Activated CD4-positive, alpha-beta T cell treated with anti-CD3 and anti-CD28 coated beads for 36 hours (primary cell): ENCODE data around the gene RBPJL. TPM values are rescaled to one million over a fixed set of nuclear protein-coding genes. Genes with fewer than 3 reads are reported as not detected.

Experiments
- ATAC-seq: fragments of 200-7000 bp; cut with Tn5 transposase; one replicate; pipeline ENCODE4 v1.10.0; 2021; ENCODE audit warnings: mild to moderate bottlenecking, moderate library complexity
- CTCF ChIA-PET: fragments of 350-600 bp; sonication (Branson Sonifier 250); formaldehyde crosslinking; loops from one replicate; lab custom pipeline; 2021; ENCODE audit warnings: antibody characterized with exemption; lab: Charles Lee
- POLR2A ChIA-PET: fragments of 350-600 bp; sonication (Branson Sonifier 250); formaldehyde crosslinking; loops from one replicate; lab custom pipeline; 2021; ENCODE audit warnings: antibody characterized with exemption, inconsistent platforms; lab: Charles Lee
- DNase-seq: peaks from one replicate; pipeline ENCODE4 v3.0.0-alpha.2; 2020
- H3K27ac Mint-ChIP-seq: one replicate; pipeline ENCODE4 v1.8.0; 2021; ENCODE audit warnings: mixed read lengths
- H3K27me3 Mint-ChIP-seq: one replicate; pipeline ENCODE4 v1.8.0; 2021; ENCODE audit warnings: mixed read lengths
- H3K36me3 Mint-ChIP-seq: one replicate; pipeline ENCODE4 v1.8.0; 2021; ENCODE audit warnings: low read depth, mixed read lengths
- H3K4me1 Mint-ChIP-seq: one replicate; pipeline ENCODE4 v1.8.0; 2021; ENCODE audit warnings: mixed read lengths
- H3K4me3 Mint-ChIP-seq: one replicate; pipeline ENCODE4 v1.8.0; 2021; ENCODE audit warnings: mild to moderate bottlenecking, moderate library complexity, mixed read lengths
- H3K9me3 Mint-ChIP-seq: one replicate; pipeline ENCODE4 v1.8.0; 2021; ENCODE audit warnings: low read depth, mixed read lengths
- intact Hi-C, 2 experiments: fragments of 100-400 bp; cut with DNase I in 1 of 2; cut with micrococcal nuclease in 1 of 2; formaldehyde crosslinking; loops; one replicate each; pipeline versions ENCODE4 v1.14.2 to v1.15.1; 2022 to 2024; cut with DNase I, micrococcal nuclease
- total RNA-seq, 2 experiments: library from RNA; stranded (reverse); gene quantifications; one replicate each; pipeline ENCODE4 v1.2.3, GENCODE V29; 2021

The RBPJL gene
- total RNA-seq, 2 experiments from 2014 or later = not detected

GRCh38 chr20:45279992-45280391 is 26.6 kb upstream of the RBPJL start:
- POLR2A ChIA-PET = no interaction called here
- no peak for ATAC-seq
- Mint-ChIP-seq H3K27me3 (peaks cover 34% of the 10 kb centered on the region), H3K36me3 (no peaks in the 10 kb centered on the region), H3K27ac (no peak overlapping the region), H3K4me3 (no peak overlapping the region), H3K9me3 (no peaks in the 10 kb centered on the region), H3K4me1 (no peaks in the 10 kb centered on the region)
- CTCF ChIA-PET = interaction anchor here (1.0 to 2.0 kb wide), 4 partner anchors 10 to 40 kb away, joined by 3 to 9 read pairs (median 6); no protein-coding TSS in a partner anchor
- DNase-seq = no peak
- intact Hi-C loops = no loop called here

GRCh38 chr20:45282700-45283550 is 23.7 kb upstream of the RBPJL start:
- Mint-ChIP-seq H3K9me3 (no peaks in the 10 kb centered on the region), H3K4me3 (no peak overlapping the region), H3K27me3 (peaks cover 25% of the 10 kb centered on the region), H3K36me3 (no peaks in the 10 kb centered on the region), H3K27ac (no peak overlapping the region), H3K4me1 (no peaks in the 10 kb centered on the region)
- ChIA-PET POLR2A (interaction anchor here (0.6 kb wide), 1 partner anchor 117 kb away, joined by 6 read pairs; no protein-coding TSS in a partner anchor), CTCF (interaction anchor here (0.7 to 1.9 kb wide), 2 partner anchors 11 to 188 kb away, joined by 3 to 4 read pairs; no protein-coding TSS in a partner anchor)
- DNase-seq = no peak
- intact Hi-C loops = no loop called here
- ATAC-seq = no peak

- Mint-ChIP-seq H3K27me3 (peaks cover 25% of the 10 kb centered on the region), H3K9me3 (no peaks in the 10 kb centered on the region), H3K27ac (no peak overlapping the region), H3K4me3 (no peak overlapping the region), H3K36me3 (no peaks in the 10 kb centered on the region), H3K4me1 (no peaks in the 10 kb centered on the region)
- ChIA-PET CTCF (interaction anchor here (0.7 to 1.1 kb wide), 4 partner anchors 10 to 189 kb away, joined by 3 to 11 read pairs (median 3); no protein-coding TSS in a partner anchor), POLR2A (interaction anchor here (0.6 kb wide), 1 partner anchor 118 kb away, joined by 6 read pairs; no protein-coding TSS in a partner anchor)
- DNase-seq (no peak), ATAC-seq (no peak)
- intact Hi-C loops = no loop called here
These were observed 23.0 kb upstream of the RBPJL start for GRCh38 chr20:45283551-45284057.

GRCh38 chr20:45288376-45288775 is 18.3 kb upstream of the RBPJL start:
- DNase-seq (no peak), ATAC-seq (no peak)
- Mint-ChIP-seq H3K27me3 (peaks cover 26% of the 10 kb centered on the region), H3K4me3 (no peak overlapping the region), H3K27ac (no peak overlapping the region), H3K36me3 (no peaks in the 10 kb centered on the region), H3K9me3 (no peaks in the 10 kb centered on the region), H3K4me1 (no peaks in the 10 kb centered on the region)
- ChIA-PET CTCF (interaction anchor here (0.6 to 1.5 kb wide), 4 partner anchors 12 to 244 kb away, joined by 3 to 7 read pairs (median 4); no protein-coding TSS in a partner anchor), POLR2A (no interaction called here)
- intact Hi-C loops = no loop called here

- ChIA-PET CTCF (interaction anchor here (0.8 to 6.4 kb wide), 3 partner anchors 14 to 191 kb away, joined by 3 to 102 read pairs (median 7); no protein-coding TSS in a partner anchor), POLR2A (no interaction called here)
- H3K27me3 Mint-ChIP-seq = peaks cover 23% of the 10 kb centered on the region
- intact Hi-C loops = no loop called here
- no peak overlapping the region for H3K4me3 Mint-ChIP-seq
- H3K27ac Mint-ChIP-seq = no peak overlapping the region
- no peaks in the 10 kb centered on the region for H3K36me3 Mint-ChIP-seq
- ATAC-seq (no peak), DNase-seq (no peak)
- peaks cover under 1% of the 10 kb centered on the region for H3K4me1 Mint-ChIP-seq
- H3K9me3 Mint-ChIP-seq = no peaks in the 10 kb centered on the region
These were observed 17.8 kb upstream of the RBPJL start for GRCh38 chr20:45288860-45289259.

GRCh38 chr20:45289942-45290676 is 16.5 kb upstream of the RBPJL start:
- Mint-ChIP-seq H3K4me3 (no peak overlapping the region), H3K9me3 (peaks cover 1% of the 10 kb centered on the region), H3K27ac (no peak overlapping the region), H3K27me3 (peaks cover 29% of the 10 kb centered on the region), H3K36me3 (no peaks in the 10 kb centered on the region), H3K4me1 (peaks cover 3% of the 10 kb centered on the region)
- POLR2A ChIA-PET = no interaction called here
- DNase-seq = no peak
- intact Hi-C loops = loop anchor here (2.0 to 5.0 kb wide), 6 partner anchors 53 to 279 kb away; no protein-coding TSS in a partner anchor
- CTCF ChIA-PET = interaction anchor here (0.6 to 6.4 kb wide), 31 partner anchors 9 to 481 kb away, joined by 3 to 102 read pairs (median 5); partner anchors contain the start of gene SYS1
- ATAC-seq = no peak

GRCh38 chr20:45290677-45291355 is 15.8 kb upstream of the RBPJL start:
- Mint-ChIP-seq H3K4me3 (no peak overlapping the region), H3K4me1 (peaks cover 3% of the 10 kb centered on the region), H3K27ac (no peak overlapping the region), H3K27me3 (peaks cover 31% of the 10 kb centered on the region), H3K36me3 (no peaks in the 10 kb centered on the region), H3K9me3 (peaks cover 2% of the 10 kb centered on the region)
- DNase-seq (peak; percentile 83), ATAC-seq (peak; percentile 42)
- ChIA-PET POLR2A (interaction anchor here (0.6 kb wide), 1 partner anchor 324 kb away, joined by 3 read pairs; no protein-coding TSS in a partner anchor), CTCF (interaction anchor here (0.6 to 6.4 kb wide), 37 partner anchors 10 to 480 kb away, joined by 3 to 102 read pairs (median 4); partner anchors contain the start of gene SYS1)
- intact Hi-C loops = loop anchor here (1.0 to 5.0 kb wide), 7 partner anchors 54 to 280 kb away; no protein-coding TSS in a partner anchor

- intact Hi-C loops = loop anchor here (1.0 to 5.0 kb wide), 7 partner anchors 54 to 281 kb away; no protein-coding TSS in a partner anchor
- H3K27ac Mint-ChIP-seq = no peak overlapping the region
- no peak for DNase-seq
- ChIA-PET CTCF (interaction anchor here (0.6 to 6.4 kb wide), 32 partner anchors 11 to 1876 kb away, joined by 3 to 102 read pairs (median 4); partner anchors contain the start of gene SYS1), POLR2A (no interaction called here)
- H3K4me1 Mint-ChIP-seq = peaks cover 3% of the 10 kb centered on the region
- H3K27me3 Mint-ChIP-seq = peaks cover 34% of the 10 kb centered on the region
- H3K4me3 Mint-ChIP-seq = no peak overlapping the region
- no peaks in the 10 kb centered on the region for H3K36me3 Mint-ChIP-seq
- H3K9me3 Mint-ChIP-seq = peaks cover 2% of the 10 kb centered on the region
- no peak for ATAC-seq
These were observed 15.1 kb upstream of the RBPJL start for GRCh38 chr20:45291526-45291925.

GRCh38 chr20:45292343-45292742 is 14.3 kb upstream of the RBPJL start:
- peaks cover 3% of the 10 kb centered on the region for H3K4me1 Mint-ChIP-seq
- intact Hi-C loops = loop anchor here (5.0 kb wide), 3 partner anchors 55 to 250 kb away; no protein-coding TSS in a partner anchor
- peaks cover 2% of the 10 kb centered on the region for H3K9me3 Mint-ChIP-seq
- H3K27me3 Mint-ChIP-seq = peaks cover 34% of the 10 kb centered on the region
- H3K27ac Mint-ChIP-seq = no peak overlapping the region
- CTCF ChIA-PET = interaction anchor here (0.7 to 6.4 kb wide), 22 partner anchors 8 to 272 kb away, joined by 3 to 102 read pairs (median 5); no protein-coding TSS in a partner anchor
- H3K4me3 Mint-ChIP-seq = no peak overlapping the region
- DNase-seq (no peak), ATAC-seq (no peak)
- POLR2A ChIA-PET = no interaction called here
- no peaks in the 10 kb centered on the region for H3K36me3 Mint-ChIP-seq
